GM18508 (cell line): ENCODE data around the gene AK3.

ENCODE experiments used
- ATAC-seq: cut with Tn5 transposase; IDR thresholded peaks from one replicate; pipeline ENCODE4 v1.9.1; 2021; ENCODE audit warnings: moderate number of reproducible peaks; ENCODE audit not compliant: insufficient read depth, unreplicated experiment

Gene AK3

GRCh38 chr9:4713849-4714248 lies 27.2 kb downstream of the AK3 start:
- no peak for ATAC-seq

GRCh38 chr9:4709380-4709779 lies 31.6 kb downstream of the AK3 start:
- no peak for ATAC-seq

GRCh38 chr9:4706971-4707622 lies 33.9 kb downstream of the AK3 start:
- ATAC-seq, result no peak

GRCh38 chr9:4706021-4706420 lies 35.0 kb downstream of the AK3 start:
- ATAC-seq, result no peak

GRCh38 chr9:4704129-4704528 lies 36.9 kb downstream of the AK3 start:
- no peak for ATAC-seq

GRCh38 chr9:4701526-4701925 lies 39.5 kb downstream of the AK3 start:
- no peak for ATAC-seq

GRCh38 chr9:4700932-4701331 lies 40.1 kb downstream of the AK3 start:
- no peak for ATAC-seq

- ATAC-seq, result no peak
These were observed 40.9 kb downstream of the AK3 start for GRCh38 chr9:4700091-4700490.

- no peak for ATAC-seq
These were observed 49.2 kb downstream of the AK3 start for GRCh38 chr9:4691795-4692194.

- ATAC-seq, result no peak
These were observed 50.9 kb downstream of the AK3 start for GRCh38 chr9:4690144-4690543.

- peak; percentile 47 for ATAC-seq
These were observed 51.3 kb downstream of the AK3 start for GRCh38 chr9:4689687-4690104.

- no peak for ATAC-seq
These were observed 52.0 kb downstream of the AK3 start for GRCh38 chr9:4689021-4689420.

- ATAC-seq, result no peak
These were observed 54.4 kb downstream of the AK3 start for GRCh38 chr9:4686584-4686983.

GRCh38 chr9:4686112-4686511 lies 54.9 kb downstream of the AK3 start:
- ATAC-seq, result no peak

- ATAC-seq, result no peak
These were observed 56.2 kb downstream of the AK3 start for GRCh38 chr9:4684820-4685219.

- ATAC-seq, result no peak
These were observed 60.3 kb downstream of the AK3 start for GRCh38 chr9:4680750-4681149.

GRCh38 chr9:4680173-4680525 lies 60.9 kb downstream of the AK3 start:
- no peak for ATAC-seq

- peak; percentile 91 for ATAC-seq
These were observed 61.5 kb downstream of the AK3 start, which contains the start of gene CDC37L1 for GRCh38 chr9:4679268-4680172. Gene CDC37L1 (plus strand): TSS chr9:4679569. CDS start chr9:4679768, 199 bp downstream.

- ATAC-seq, result no peak
These were observed 62.2 kb downstream of the AK3 start for GRCh38 chr9:4678679-4679267.

- no peak for ATAC-seq
These were observed 63.6 kb downstream of the AK3 start for GRCh38 chr9:4677392-4677791.

GRCh38 chr9:4674783-4675182 lies 66.2 kb downstream of the AK3 start:
- no peak for ATAC-seq
